ENCODE measurements around the gene ASB2. TPM values are rescaled to one million over a fixed set of nuclear protein-coding genes. Genes with fewer than 3 reads are reported as not detected.
A peak's percentile ranks its signal among the peaks of the same experiment; 100 is the strongest.

Gene ASB2
- total RNA-seq, 1 donor from 2014 or later, result 0.26 TPM

DNA sequence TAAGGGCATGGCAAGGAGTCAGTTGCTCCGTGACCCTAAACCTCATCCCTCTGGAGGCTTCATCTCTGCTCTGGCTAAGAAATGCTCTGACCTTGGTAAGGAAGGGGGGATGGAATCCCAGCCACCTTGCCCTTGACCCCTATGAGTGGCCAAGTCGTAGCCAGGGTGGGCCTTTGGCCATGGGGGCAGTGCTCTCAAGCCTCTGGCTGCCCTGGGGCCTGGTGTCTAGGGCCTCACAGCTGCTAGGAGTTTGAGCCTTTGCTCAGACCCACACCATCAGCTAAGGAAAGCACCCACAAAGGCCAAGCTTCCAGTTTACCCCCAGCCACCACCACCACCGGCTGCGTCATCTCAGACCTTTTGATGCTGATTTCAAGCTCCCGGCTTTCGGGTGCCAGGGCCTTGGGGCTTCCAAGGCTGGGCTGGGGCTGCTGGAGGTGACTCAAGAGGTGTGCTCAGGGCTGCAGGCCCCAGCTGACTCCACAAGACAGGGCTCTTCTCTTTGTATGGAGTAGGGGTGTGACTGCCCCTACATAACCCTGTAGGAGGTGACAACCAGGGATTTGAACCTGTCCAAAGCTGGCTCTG is 3.7 kb downstream of the ASB2 start:
- H3K27me3 ChIP-seq (ENCODE audit: control insufficient read depth, insufficient read depth, low read length), result no peaks in the 10 kb centered on the region
- H3K36me3 ChIP-seq (ENCODE audit: control insufficient read depth, insufficient read depth, low read length), result no peaks in the 10 kb centered on the region
- TF ChIP-seq, protein P1, sequence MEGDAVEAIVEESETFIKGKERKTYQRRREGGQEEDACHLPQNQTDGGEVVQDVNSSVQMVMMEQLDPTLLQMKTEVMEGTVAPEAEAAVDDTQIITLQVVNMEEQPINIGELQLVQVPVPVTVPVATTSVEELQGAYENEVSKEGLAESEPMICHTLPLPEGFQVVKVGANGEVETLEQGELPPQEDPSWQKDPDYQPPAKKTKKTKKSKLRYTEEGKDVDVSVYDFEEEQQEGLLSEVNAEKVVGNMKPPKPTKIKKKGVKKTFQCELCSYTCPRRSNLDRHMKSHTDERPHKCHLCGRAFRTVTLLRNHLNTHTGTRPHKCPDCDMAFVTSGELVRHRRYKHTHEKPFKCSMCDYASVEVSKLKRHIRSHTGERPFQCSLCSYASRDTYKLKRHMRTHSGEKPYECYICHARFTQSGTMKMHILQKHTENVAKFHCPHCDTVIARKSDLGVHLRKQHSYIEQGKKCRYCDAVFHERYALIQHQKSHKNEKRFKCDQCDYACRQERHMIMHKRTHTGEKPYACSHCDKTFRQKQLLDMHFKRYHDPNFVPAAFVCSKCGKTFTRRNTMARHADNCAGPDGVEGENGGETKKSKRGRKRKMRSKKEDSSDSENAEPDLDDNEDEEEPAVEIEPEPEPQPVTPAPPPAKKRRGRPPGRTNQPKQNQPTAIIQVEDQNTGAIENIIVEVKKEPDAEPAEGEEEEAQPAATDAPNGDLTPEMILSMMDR (IDR thresholded peaks at IDR 0.05; ENCODE audit: insufficient read depth, low read length, severe bottlenecking), result no peak
- no peak overlapping the region for H3K4me3 ChIP-seq (ENCODE audit: low read depth, low read length)
- DNase-seq (ENCODE audit: low read depth), result no peak
- FAIRE-seq, result no peak

DNA sequence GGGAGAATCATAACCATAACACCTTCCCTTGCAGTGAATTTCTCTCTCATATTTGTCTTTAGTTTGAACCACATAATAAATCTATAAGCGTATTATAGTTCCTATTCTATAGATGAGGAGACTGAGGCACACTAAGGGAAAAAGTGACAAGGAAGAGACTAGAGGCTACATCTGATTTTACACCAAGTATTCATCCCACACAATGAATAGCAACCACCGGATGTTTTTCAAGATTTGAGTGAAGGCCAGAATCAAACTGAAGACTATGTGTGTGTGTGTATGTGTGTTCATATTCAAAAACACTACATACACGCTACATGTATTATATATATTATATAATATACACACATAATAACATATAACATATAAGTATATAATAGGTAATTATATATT is 4.7 kb downstream of the ASB2 start:
- FAIRE-seq, result no peak
- TF ChIP-seq, protein P1 (IDR thresholded peaks at IDR 0.05; ENCODE audit: insufficient read depth, low read length, severe bottlenecking), result no peak
- no peak for DNase-seq (ENCODE audit: low read depth)

GRCh38 chr14:93970965-93971634 is 5.3 kb downstream of the ASB2 start:
- Histone ChIP-seq H3K27me3 (ENCODE audit: control insufficient read depth, insufficient read depth, low read length) (no peaks in the 10 kb centered on the region), H3K36me3 (ENCODE audit: control insufficient read depth, insufficient read depth, low read length) (no peaks in the 10 kb centered on the region), H3K4me3 (ENCODE audit: low read depth, low read length) (no peak overlapping the region)
- TF ChIP-seq, protein P1 (IDR thresholded peaks at IDR 0.05; ENCODE audit: insufficient read depth, low read length, severe bottlenecking), result no peak
- DNase-seq (ENCODE audit: low read depth) (no peak), FAIRE-seq (no peak)

More for the DNA sequence above, 4.7 kb downstream of the ASB2 start:
- H3K27me3 ChIP-seq (ENCODE audit: control insufficient read depth, insufficient read depth, low read length), result no peaks in the 10 kb centered on the region
- H3K36me3 ChIP-seq (ENCODE audit: control insufficient read depth, insufficient read depth, low read length), result no peaks in the 10 kb centered on the region
- no peak overlapping the region for H3K4me3 ChIP-seq (ENCODE audit: low read depth, low read length)

DNA sequence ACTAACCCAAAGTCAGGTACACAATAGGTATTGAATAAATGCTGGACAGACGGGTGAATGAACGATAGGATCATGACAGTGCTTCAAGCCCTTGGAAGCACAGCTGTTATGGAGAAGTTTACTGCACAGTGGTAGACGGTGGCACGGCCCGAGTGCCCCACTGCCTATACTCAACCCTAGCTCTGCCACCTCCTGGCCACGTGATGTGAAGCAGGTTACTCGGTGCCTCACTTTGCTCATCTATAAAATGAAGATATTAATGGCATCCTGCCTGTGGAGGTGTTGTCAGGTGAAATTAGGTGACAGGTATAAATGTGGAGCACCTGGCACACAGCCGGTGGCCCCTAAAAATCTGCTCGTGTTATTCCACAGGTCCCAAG is 5.8 kb downstream of the ASB2 start:
- TF ChIP-seq, protein P1 (IDR thresholded peaks at IDR 0.05; ENCODE audit: insufficient read depth, low read length, severe bottlenecking), result peak; percentile 58
- Histone ChIP-seq H3K27me3 (ENCODE audit: control insufficient read depth, insufficient read depth, low read length) (no peaks in the 10 kb centered on the region), H3K36me3 (ENCODE audit: control insufficient read depth, insufficient read depth, low read length) (no peaks in the 10 kb centered on the region), H3K4me3 (ENCODE audit: low read depth, low read length) (no peak overlapping the region)
- DNase-seq (ENCODE audit: low read depth), result peak; percentile 36
- no peak for FAIRE-seq

DNA sequence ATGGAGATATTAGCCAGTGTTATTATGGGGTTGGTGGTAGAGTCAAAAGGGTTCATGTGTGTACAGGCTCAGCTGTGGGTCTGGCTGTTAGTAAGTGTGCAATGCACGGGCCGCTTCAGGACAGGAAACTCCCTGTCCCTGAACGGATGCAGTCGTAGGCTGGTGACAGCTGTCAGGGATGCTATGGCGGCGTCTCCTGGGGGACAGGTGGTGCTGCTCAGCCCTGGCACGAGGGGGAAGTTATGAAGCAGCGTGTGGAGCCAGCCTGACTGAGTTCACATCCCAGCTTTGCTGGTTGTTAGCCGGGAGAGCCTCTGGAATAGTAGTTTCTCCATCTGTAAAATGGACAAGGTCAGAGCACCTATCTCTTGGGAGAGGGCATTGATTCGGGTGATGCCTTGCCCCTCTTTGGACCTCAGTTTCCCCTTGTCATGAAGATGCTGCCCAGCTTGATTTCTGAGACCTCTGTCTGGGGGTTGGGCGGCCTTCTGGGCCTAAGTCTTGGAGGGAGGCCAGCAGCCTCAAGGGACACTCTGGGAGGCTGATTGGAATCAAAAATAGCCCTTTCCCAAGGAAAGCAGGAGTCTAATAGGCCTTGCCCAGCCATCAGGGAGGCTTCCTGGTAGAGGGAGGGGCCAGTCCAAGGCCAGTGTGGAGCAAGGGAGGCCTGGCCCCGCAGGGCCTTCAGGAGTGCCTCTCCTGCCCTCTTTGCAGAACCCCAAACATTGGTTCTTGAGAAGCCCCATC is 7.1 kb downstream of the ASB2 start:
- Histone ChIP-seq H3K4me3 (ENCODE audit: low read depth, low read length) (no peak overlapping the region), H3K27me3 (ENCODE audit: control insufficient read depth, insufficient read depth, low read length) (no peaks in the 10 kb centered on the region), H3K36me3 (ENCODE audit: control insufficient read depth, insufficient read depth, low read length) (no peaks in the 10 kb centered on the region)
- TF ChIP-seq, protein P1 (IDR thresholded peaks at IDR 0.05; ENCODE audit: insufficient read depth, low read length, severe bottlenecking), result no peak
- DNase-seq (ENCODE audit: low read depth), result no peak
- no peak for FAIRE-seq
